ENCODE results near the gene PARD3. TPM values are rescaled to one million over a fixed set of nuclear protein-coding genes. Genes with fewer than 3 reads are reported as not detected.

The PARD3 gene
- total and polyA plus RNA-seq, 2 experiments from 2014 or later: 47.2 to 59.7 TPM

DNA sequence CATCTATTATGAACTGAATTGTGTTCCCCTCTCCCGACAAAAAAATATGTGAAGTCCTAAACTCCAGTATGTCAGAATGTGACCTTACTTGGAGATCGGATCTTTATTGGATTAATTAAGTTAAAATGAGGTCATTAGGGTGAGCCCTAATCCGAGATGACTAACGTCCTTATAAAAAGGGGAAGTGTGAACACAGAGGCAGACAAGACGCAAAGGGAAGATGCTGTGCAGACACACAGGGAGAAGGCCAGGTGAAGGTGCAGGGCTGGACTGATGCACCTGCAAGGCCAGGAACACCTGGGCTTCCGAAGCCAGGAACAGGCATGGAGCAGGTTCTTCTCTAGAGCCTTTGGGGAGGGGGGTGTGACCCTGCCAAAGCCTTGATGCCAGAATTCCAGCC, 187.8 kb downstream of the PARD3 start:
- Histone ChIP-seq H3K27ac (no peak overlapping the region), H3K36me3 (replicated peaks; ENCODE audit: insufficient read depth, low read depth) (no peaks in the 10 kb centered on the region), H3K9me3 (ENCODE audit: low read depth) (no peaks in the 10 kb centered on the region), H2AFZ (no peak overlapping the region), H3K27me3 (no peaks in the 10 kb centered on the region), H3K79me2 (peaks cover 60% of the 10 kb centered on the region), H3K4me1 (ENCODE audit: insufficient read depth) (peaks cover 15% of the 10 kb centered on the region), H3K4me2 (no peak overlapping the region), H3K9me2 (replicated peaks; ENCODE audit: insufficient read depth) (no peaks in the 10 kb centered on the region), H4K20me1 (ENCODE audit: insufficient read depth, poor library complexity, severe bottlenecking) (no peaks in the 10 kb centered on the region), H3K4me3 (no peak overlapping the region)
- 93% methylated on average over 6 of the region's 6 CpGs for WGBS (ENCODE audit: low lambda C conversion rate, missing lambda C conversion rate)
- TF ChIP-seq, protein P1, sequence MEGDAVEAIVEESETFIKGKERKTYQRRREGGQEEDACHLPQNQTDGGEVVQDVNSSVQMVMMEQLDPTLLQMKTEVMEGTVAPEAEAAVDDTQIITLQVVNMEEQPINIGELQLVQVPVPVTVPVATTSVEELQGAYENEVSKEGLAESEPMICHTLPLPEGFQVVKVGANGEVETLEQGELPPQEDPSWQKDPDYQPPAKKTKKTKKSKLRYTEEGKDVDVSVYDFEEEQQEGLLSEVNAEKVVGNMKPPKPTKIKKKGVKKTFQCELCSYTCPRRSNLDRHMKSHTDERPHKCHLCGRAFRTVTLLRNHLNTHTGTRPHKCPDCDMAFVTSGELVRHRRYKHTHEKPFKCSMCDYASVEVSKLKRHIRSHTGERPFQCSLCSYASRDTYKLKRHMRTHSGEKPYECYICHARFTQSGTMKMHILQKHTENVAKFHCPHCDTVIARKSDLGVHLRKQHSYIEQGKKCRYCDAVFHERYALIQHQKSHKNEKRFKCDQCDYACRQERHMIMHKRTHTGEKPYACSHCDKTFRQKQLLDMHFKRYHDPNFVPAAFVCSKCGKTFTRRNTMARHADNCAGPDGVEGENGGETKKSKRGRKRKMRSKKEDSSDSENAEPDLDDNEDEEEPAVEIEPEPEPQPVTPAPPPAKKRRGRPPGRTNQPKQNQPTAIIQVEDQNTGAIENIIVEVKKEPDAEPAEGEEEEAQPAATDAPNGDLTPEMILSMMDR (IDR thresholded peaks at IDR 0.05; ENCODE audit: poor library complexity): no peak
- TF ChIP-seq EZH2 (IDR thresholded peaks at IDR 0.05; ENCODE audit: borderline replicate concordance): no peak
- TF ChIP-seq EZH2phosphoT487 (IDR thresholded peaks at IDR 0.05; ENCODE audit: low read depth, severe bottlenecking, unreplicated experiment): no peak
- DNase-seq (ENCODE audit: low spot score): no peak

DNA sequence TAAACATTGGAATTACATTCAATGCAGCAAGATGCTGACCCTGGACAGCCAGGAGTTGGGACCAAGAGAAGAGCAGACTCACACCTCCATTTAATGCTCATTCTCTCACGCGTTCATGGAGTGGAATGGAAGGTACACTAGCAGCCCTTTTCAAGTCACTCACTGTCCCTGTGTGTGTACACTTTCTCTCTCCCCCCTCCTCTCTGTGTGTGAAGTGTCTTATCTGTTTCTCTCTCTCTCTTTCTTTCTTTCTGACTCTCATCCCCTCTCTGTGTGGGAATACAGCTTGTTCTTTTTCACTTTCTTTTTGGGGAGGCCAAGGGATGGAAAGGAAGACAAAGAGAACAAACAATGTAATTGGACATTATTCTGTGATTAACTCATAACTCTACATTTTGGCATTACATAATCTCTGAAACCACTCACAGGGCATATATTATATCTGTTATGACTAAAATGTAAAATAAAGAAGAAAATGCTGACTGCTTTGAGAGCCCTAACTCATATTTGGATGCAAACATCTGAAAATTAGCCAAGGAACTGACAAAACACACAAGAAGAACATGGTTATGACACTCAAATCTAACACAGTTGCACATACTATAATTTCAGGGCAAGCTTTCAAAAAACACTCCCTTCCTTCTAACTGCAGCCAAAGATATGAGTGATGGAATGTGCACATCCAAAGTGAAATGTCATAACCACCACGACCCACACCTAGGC, 188.8 kb downstream of the PARD3 start:
- Histone ChIP-seq H3K36me3 (replicated peaks; ENCODE audit: insufficient read depth, low read depth) (no peaks in the 10 kb centered on the region), H2AFZ (no peak overlapping the region), H3K9me2 (replicated peaks; ENCODE audit: insufficient read depth) (no peaks in the 10 kb centered on the region), H4K20me1 (ENCODE audit: insufficient read depth, poor library complexity, severe bottlenecking) (no peaks in the 10 kb centered on the region), H3K4me1 (ENCODE audit: insufficient read depth) (peaks cover 15% of the 10 kb centered on the region), H3K79me2 (peaks cover 56% of the 10 kb centered on the region), H3K9me3 (ENCODE audit: low read depth) (no peaks in the 10 kb centered on the region), H3K27ac (no peak overlapping the region), H3K4me3 (no peak overlapping the region), H3K27me3 (no peaks in the 10 kb centered on the region), H3K4me2 (no peak overlapping the region)
- no peak for TF ChIP-seq EZH2 (IDR thresholded peaks at IDR 0.05; ENCODE audit: borderline replicate concordance)
- DNase-seq (ENCODE audit: low spot score): no peak
- WGBS (ENCODE audit: low lambda C conversion rate, missing lambda C conversion rate): 92% methylated on average over 3 of the region's 3 CpGs

DNA sequence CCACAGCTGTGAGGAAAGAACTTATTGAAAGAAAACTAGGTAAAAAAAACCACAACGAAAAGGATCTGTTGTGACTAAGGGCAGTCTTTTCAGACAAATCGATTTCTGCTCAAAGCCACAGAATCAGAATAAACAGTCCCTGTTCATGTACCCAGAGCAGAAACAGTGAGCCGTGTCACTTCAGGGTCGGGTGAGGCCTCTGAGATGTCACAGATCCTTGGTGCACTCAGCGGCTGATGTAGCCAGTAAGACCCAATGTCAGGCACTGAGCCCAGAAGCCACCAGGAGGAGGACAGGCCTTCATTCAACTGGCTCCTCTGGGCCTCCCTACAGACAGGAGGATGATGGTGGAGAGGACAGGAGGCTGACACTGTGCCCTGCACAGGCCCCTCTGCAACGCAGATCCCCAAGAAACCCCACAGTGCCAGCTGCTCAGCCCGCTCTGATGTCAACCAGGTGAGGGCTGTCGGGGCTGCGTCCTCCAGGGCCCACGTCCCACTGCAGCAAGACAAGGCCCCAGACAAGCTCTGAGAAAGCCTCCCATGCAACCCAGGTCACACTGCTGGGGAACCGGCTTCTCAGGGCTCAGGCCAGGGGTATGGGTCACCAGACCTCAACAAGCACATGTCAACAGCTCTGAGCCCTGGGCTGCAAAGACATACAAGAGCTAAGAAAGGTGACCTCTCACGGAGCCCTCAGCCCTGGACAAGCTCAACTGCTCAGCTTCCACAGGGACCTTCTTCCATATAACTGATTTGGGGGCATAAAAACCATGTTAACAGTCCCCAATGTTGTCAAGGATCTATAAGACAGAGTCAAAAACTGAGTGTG, 190.6 kb downstream of the PARD3 start:
- Histone ChIP-seq H3K9me2 (replicated peaks; ENCODE audit: insufficient read depth) (no peaks in the 10 kb centered on the region), H3K36me3 (replicated peaks; ENCODE audit: insufficient read depth, low read depth) (no peaks in the 10 kb centered on the region), H3K4me2 (no peak overlapping the region), H2AFZ (no peak overlapping the region), H4K20me1 (ENCODE audit: insufficient read depth, poor library complexity, severe bottlenecking) (no peaks in the 10 kb centered on the region), H3K79me2 (peaks cover 65% of the 10 kb centered on the region), H3K4me1 (ENCODE audit: insufficient read depth) (peaks cover 15% of the 10 kb centered on the region), H3K9me3 (ENCODE audit: low read depth) (no peaks in the 10 kb centered on the region), H3K27me3 (no peaks in the 10 kb centered on the region), H3K4me3 (no peak overlapping the region), H3K27ac (no peak overlapping the region)
- WGBS (ENCODE audit: low lambda C conversion rate, missing lambda C conversion rate): 94% methylated on average over 11 of the region's 12 CpGs
- DNase-seq (ENCODE audit: low spot score): no peak
- no peak for TF ChIP-seq EZH2 (IDR thresholded peaks at IDR 0.05; ENCODE audit: borderline replicate concordance)

DNA sequence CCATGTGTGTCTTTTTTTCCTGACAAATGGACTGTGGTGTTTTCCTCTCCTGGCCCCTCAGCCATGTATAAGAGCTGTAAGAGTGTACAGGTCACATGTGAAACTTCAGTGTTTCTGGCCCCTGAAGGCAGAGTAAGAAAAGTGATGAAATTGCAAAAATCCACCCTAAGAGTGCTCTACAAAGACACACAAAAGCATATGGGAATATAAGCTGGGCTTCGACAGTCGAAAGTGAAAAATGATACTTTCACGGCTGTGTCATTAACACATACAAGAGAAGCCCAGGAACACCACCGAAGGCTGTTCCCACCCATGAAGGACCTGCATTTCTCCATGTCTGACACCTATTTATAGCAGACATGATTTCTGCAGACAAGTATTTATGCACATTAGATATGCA, 192.2 kb downstream of the PARD3 start:
- Histone ChIP-seq H3K4me1 (ENCODE audit: insufficient read depth) (peaks cover 3% of the 10 kb centered on the region), H3K36me3 (replicated peaks; ENCODE audit: insufficient read depth, low read depth) (no peaks in the 10 kb centered on the region), H4K20me1 (ENCODE audit: insufficient read depth, poor library complexity, severe bottlenecking) (no peaks in the 10 kb centered on the region), H2AFZ (no peak overlapping the region), H3K9me3 (ENCODE audit: low read depth) (no peaks in the 10 kb centered on the region), H3K9me2 (replicated peaks; ENCODE audit: insufficient read depth) (no peaks in the 10 kb centered on the region), H3K79me2 (peaks cover 75% of the 10 kb centered on the region), H3K4me2 (no peak overlapping the region), H3K4me3 (no peak overlapping the region), H3K27ac (no peak overlapping the region), H3K27me3 (no peaks in the 10 kb centered on the region)
- WGBS (ENCODE audit: low lambda C conversion rate, missing lambda C conversion rate): 74% methylated on average over 4 of the region's 4 CpGs
- no peak for TF ChIP-seq EZH2 (IDR thresholded peaks at IDR 0.05; ENCODE audit: borderline replicate concordance)
- TF ChIP-seq, protein P1 (IDR thresholded peaks at IDR 0.05; ENCODE audit: poor library complexity): no peak
- TF ChIP-seq EZH2phosphoT487 (IDR thresholded peaks at IDR 0.05; ENCODE audit: low read depth, severe bottlenecking, unreplicated experiment): no peak
- no peak for DNase-seq (ENCODE audit: low spot score)
